A673 (cell line): ENCODE measurements around the gene SORL1. TPM values are rescaled to one million over a fixed set of nuclear protein-coding genes. Genes with fewer than 3 reads are reported as not detected.

Experiments
- Bru-seq: library from RNA; stranded (reverse); fragments of 400-500 nt; gene quantifications from one replicate; lab custom pipeline; 2021; lab: Mats Ljungman, UMichigan
- BruChase-seq, 2 experiments: library from RNA; stranded (reverse); fragments of 400-500 nt; gene quantifications; one replicate each; lab custom pipeline; 2021; lab: Mats Ljungman, UMichigan
- BruUV-seq: library from RNA; stranded (reverse); fragments of 400-500 nt; replicated peaks from 2 replicates; lab custom pipeline; 2021; lab: Mats Ljungman, UMichigan
- CTCF ChIA-PET: fragments of 300-600 bp; sonication (Branson Sonifier 250); formaldehyde crosslinking; loops from one replicate; lab custom pipeline; 2022; ENCODE audit warnings: antibody characterized with exemption; lab: Charles Lee
- POLR2A ChIA-PET: fragments of 300-600 bp; sonication (Branson Sonifier 250); formaldehyde crosslinking; loops from one replicate; lab custom pipeline; 2022; ENCODE audit warnings: antibody characterized with exemption; ENCODE audit not compliant: low non-redundant PET; lab: Charles Lee
- DNase-seq: peaks from one replicate; pipeline ENCODE4 v3.0.0-alpha.2; 2015; ENCODE audit warnings: low spot score
- H3K27ac ChIP-seq: fragments of 200-600 bp; sonication (generic); 2 replicates; pipeline ENCODE4 v1.5.1; 2016; ENCODE audit warnings: mixed run types, low read depth, mild to moderate bottlenecking, mixed read lengths, antibody characterized with exemption, low read length; ENCODE audit not compliant: poor library complexity, severe bottlenecking
- H3K27me3 ChIP-seq: fragments of 200-600 bp; sonication (generic); replicated peaks from 2 replicates; pipeline ENCODE4 v1.6.1; 2017; ENCODE audit warnings: mixed run types, low read depth, mild to moderate bottlenecking, mixed read lengths, antibody characterized with exemption, low read length; ENCODE audit not compliant: insufficient read depth, poor library complexity
- H3K36me3 ChIP-seq: fragments of 200-600 bp; sonication (generic); 2 replicates; pipeline ENCODE4 v1.6.1; 2016; ENCODE audit warnings: mixed run types, mild to moderate bottlenecking, mixed read lengths, antibody characterized with exemption, low read length; ENCODE audit not compliant: insufficient read depth, poor library complexity, severe bottlenecking
- H3K4me1 ChIP-seq: fragments of 200-600 bp; sonication (generic); 2 replicates; pipeline ENCODE4 v1.6.1; 2017; ENCODE audit warnings: mixed run types, mild to moderate bottlenecking, mixed read lengths, antibody characterized with exemption, low read length; ENCODE audit not compliant: insufficient read depth, poor library complexity, severe bottlenecking
- H3K4me3 ChIP-seq: fragments of 200-600 bp; sonication (generic); 2 replicates; pipeline ENCODE4 v1.5.1; 2016; ENCODE audit warnings: low read depth, mixed run types, mild to moderate bottlenecking, mixed read lengths, low read length; ENCODE audit not compliant: poor library complexity, severe bottlenecking
- H3K9me3 ChIP-seq: fragments of 200-600 bp; sonication (generic); 2 replicates; pipeline ENCODE4 v1.6.1; 2016; ENCODE audit warnings: mixed run types, low read depth, mild to moderate bottlenecking, mixed read lengths, antibody characterized with exemption, low read length; ENCODE audit not compliant: poor library complexity, severe bottlenecking
- CTCF ChIP-seq: fragments of 300-800, 200-600 bp; sonication (generic); conservative IDR thresholded peaks from 2 replicates; pipeline ENCODE4 v1.5.1; 2017; ENCODE audit warnings: low read depth, mild to moderate bottlenecking, antibody characterized with exemption, low read length, moderate library complexity, mixed read lengths
- EZH2 ChIP-seq: fragments of 200-600 bp; sonication (generic); IDR thresholded peaks from 2 replicates; pipeline ENCODE4 v1.6.1; 2017; ENCODE audit warnings: borderline replicate concordance, low read depth, mild to moderate bottlenecking, mixed read lengths, antibody characterized with exemption, low read length; ENCODE audit not compliant: poor library complexity, severe bottlenecking
- intact Hi-C: fragments of 100-400 bp; cut with micrococcal nuclease; formaldehyde crosslinking; loops from one replicate; pipeline ENCODE4 v1.10.0; 2022; ENCODE audit not compliant: unreplicated experiment
- long read RNA-seq: library from polyadenylated mRNA; stranded (forward); transcript quantifications from one replicate; pipeline ENCODE4 v2.0.0, GENCODE V29; 2022
- total RNA-seq: library from RNA; stranded (reverse); gene quantifications from 2 replicates; pipeline ENCODE4 v1.2.3, GENCODE V29; 2021

SORL1 gene, protein sequence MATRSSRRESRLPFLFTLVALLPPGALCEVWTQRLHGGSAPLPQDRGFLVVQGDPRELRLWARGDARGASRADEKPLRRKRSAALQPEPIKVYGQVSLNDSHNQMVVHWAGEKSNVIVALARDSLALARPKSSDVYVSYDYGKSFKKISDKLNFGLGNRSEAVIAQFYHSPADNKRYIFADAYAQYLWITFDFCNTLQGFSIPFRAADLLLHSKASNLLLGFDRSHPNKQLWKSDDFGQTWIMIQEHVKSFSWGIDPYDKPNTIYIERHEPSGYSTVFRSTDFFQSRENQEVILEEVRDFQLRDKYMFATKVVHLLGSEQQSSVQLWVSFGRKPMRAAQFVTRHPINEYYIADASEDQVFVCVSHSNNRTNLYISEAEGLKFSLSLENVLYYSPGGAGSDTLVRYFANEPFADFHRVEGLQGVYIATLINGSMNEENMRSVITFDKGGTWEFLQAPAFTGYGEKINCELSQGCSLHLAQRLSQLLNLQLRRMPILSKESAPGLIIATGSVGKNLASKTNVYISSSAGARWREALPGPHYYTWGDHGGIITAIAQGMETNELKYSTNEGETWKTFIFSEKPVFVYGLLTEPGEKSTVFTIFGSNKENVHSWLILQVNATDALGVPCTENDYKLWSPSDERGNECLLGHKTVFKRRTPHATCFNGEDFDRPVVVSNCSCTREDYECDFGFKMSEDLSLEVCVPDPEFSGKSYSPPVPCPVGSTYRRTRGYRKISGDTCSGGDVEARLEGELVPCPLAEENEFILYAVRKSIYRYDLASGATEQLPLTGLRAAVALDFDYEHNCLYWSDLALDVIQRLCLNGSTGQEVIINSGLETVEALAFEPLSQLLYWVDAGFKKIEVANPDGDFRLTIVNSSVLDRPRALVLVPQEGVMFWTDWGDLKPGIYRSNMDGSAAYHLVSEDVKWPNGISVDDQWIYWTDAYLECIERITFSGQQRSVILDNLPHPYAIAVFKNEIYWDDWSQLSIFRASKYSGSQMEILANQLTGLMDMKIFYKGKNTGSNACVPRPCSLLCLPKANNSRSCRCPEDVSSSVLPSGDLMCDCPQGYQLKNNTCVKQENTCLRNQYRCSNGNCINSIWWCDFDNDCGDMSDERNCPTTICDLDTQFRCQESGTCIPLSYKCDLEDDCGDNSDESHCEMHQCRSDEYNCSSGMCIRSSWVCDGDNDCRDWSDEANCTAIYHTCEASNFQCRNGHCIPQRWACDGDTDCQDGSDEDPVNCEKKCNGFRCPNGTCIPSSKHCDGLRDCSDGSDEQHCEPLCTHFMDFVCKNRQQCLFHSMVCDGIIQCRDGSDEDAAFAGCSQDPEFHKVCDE (N-terminal part only)
- total RNA-seq: 0.95 and 1.2 TPM in 2 replicates
- Bru-seq, nascent RNA: percentile 25 among the genes with signal in this experiment
- BruChase-seq, experiment 1, labeled RNA remaining after a 2-hour chase: percentile 22 among the genes with signal in this experiment
- BruChase-seq, experiment 2, labeled RNA remaining after a 6-hour chase: percentile 24 among the genes with signal in this experiment
- long read RNA-seq, partial matches to known transcripts: 2 of 2 reads
- long read RNA-seq, other reads (novel, unspliced or antisense): 0 of 2 reads

- intact Hi-C loops: loop anchor here (5.0 kb wide), 1 partner anchor 140 kb away; no protein-coding TSS in a partner anchor
- H3K27ac ChIP-seq: no peak within 1 kb of the TSS
- ChIA-PET CTCF (interaction anchor here (0.6 kb wide), 1 partner anchor 1128 kb away, joined by 3 read pairs; no protein-coding TSS in a partner anchor), POLR2A (no interaction called here)
- peaks cover 42% of the 10 kb centered on the region for H3K27me3 ChIP-seq
- H3K36me3 ChIP-seq: no peaks in the 10 kb centered on the region
- no peaks in the 10 kb centered on the region for H3K4me1 ChIP-seq
- no peaks in the 10 kb centered on the region for H3K9me3 ChIP-seq
- BruUV-seq: no TSS peak
- H3K4me3 ChIP-seq: peak within 1 kb of the TSS; percentile 62
- DNase-seq: peak; percentile 76
- TF ChIP-seq CTCF (peak; percentile 59), EZH2 (no peak)
These were observed at the start of gene SORL1 for GRCh38 chr11:121451986-121452608. SORL1 (plus strand) TSS chr11:121452314; CDS start chr11:121452332, 18 bp downstream.

DNA sequence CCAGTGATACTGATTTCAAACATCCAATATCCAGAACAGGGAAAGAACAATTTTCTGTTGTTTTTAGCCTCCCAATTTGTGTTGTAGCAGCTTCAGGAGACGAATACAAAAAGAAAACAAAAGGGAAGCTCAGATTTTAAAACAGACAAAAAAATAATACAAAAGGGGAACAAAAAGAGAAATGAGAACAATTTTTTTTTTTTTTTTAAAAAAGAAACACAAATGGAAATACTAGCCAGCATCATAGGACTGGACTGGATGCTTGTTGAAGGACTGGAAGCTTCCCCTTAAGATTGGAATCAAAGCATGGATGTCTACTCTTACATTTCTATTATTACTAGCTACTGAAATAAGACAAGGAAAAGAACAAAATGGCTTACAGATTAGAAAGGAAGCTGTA is 46.5 kb upstream of the SORL1 start:
- BruUV-seq: no TSS peak
- Histone ChIP-seq H3K9me3 (peaks cover 6% of the 10 kb centered on the region), H3K4me3 (no peak overlapping the region), H3K36me3 (no peaks in the 10 kb centered on the region), H3K27ac (no peak overlapping the region), H3K4me1 (no peaks in the 10 kb centered on the region), H3K27me3 (no peaks in the 10 kb centered on the region)
- DNase-seq: no peak
- TF ChIP-seq EZH2: no peak
- TF ChIP-seq CTCF: no peak
- ChIA-PET CTCF (no interaction called here), POLR2A (interaction anchor here (0.6 kb wide), 1 partner anchor 207 kb away, joined by 8 read pairs; no protein-coding TSS in a partner anchor)
- intact Hi-C loops: no loop called here
